Panc1 (cell line): Measurements from ENCODE around the gene GSC2. TPM values are rescaled to one million over a fixed set of nuclear protein-coding genes. Genes with fewer than 3 reads are reported as not detected.

Experiments
- ATAC-seq: fragments of 200-7000 bp; cut with Tn5 transposase; 2 replicates; pipeline ENCODE4 v1.9.1; 2020; ENCODE audit warnings: mild to moderate bottlenecking, moderate library complexity
- BruUV-seq: library from RNA; stranded (reverse); fragments of 400-500 nt; replicated peaks from 2 replicates; lab custom pipeline; 2021; lab: Mats Ljungman, UMichigan
- CTCF ChIA-PET: fragments of 300-600 bp; sonication (Branson Sonifier 250); formaldehyde crosslinking; loops from one replicate; lab custom pipeline; 2022; ENCODE audit warnings: antibody characterized with exemption; lab: Charles Lee
- POLR2A ChIA-PET: fragments of 300-600 bp; sonication (Branson Sonifier 250); formaldehyde crosslinking; loops from one replicate; lab custom pipeline; 2022; ENCODE audit warnings: antibody characterized with exemption; lab: Charles Lee
- DNase-seq: peaks from one replicate; pipeline ENCODE4 v3.0.0-alpha.2; 2010; ENCODE audit warnings: low read depth, low spot score
- H3K27ac ChIP-seq: 2 replicates; pipeline ENCODE4 v1.5.1; 2011; ENCODE audit warnings: mild to moderate bottlenecking, low read length, inconsistent platforms
- H3K27me3 ChIP-seq: fragments of 200-500 bp; sonication (Bioruptor generic); 2 replicates; pipeline ENCODE4 v1.6.0; 2014; ENCODE audit warnings: low read length, inconsistent platforms; ENCODE audit not compliant: control insufficient read depth, insufficient read depth
- H3K36me3 ChIP-seq: fragments of 200-500 bp; sonication (Bioruptor generic); 2 replicates; pipeline ENCODE4 v1.5.1; 2014; ENCODE audit warnings: inconsistent platforms, mild to moderate bottlenecking, low read length, moderate library complexity; ENCODE audit not compliant: control insufficient read depth, insufficient read depth
- H3K4me1 ChIP-seq: 2 replicates; pipeline ENCODE4 v1.5.1; 2011; ENCODE audit warnings: inconsistent platforms, mild to moderate bottlenecking, low read length, moderate library complexity; ENCODE audit not compliant: control insufficient read depth, insufficient read depth
- H3K4me3 ChIP-seq, 2 experiments: 2 replicates each; pipeline ENCODE4 v1.5.1; 2011 to 2012; ENCODE audit warnings: low read depth in 2 of 2, low read length in 2 of 2, mild to moderate bottlenecking in 2 of 2, inconsistent platforms in 1 of 2, moderate library complexity in 1 of 2
- H3K9me3 ChIP-seq: fragments of 200-500 bp; sonication (Bioruptor generic); 2 replicates; pipeline ENCODE4 v1.5.1; 2014; ENCODE audit warnings: low read depth, mild to moderate bottlenecking, inconsistent platforms, low read length, moderate library complexity; ENCODE audit not compliant: control insufficient read depth, insufficient read depth
- CTCF ChIP-seq: fragments of 450-650 bp; IDR thresholded peaks from 2 replicates; pipeline ENCODE4 v1.5.1; 2017; ENCODE audit warnings: mild to moderate bottlenecking
- POLR2AphosphoS5 ChIP-seq: IDR thresholded peaks from 2 replicates; pipeline ENCODE4 v1.6.1; 2012; ENCODE audit warnings: mild to moderate bottlenecking, low read depth, low read length, moderate library complexity
- SIN3A ChIP-seq: IDR thresholded peaks from 2 replicates; pipeline ENCODE4 v1.6.1; 2012; ENCODE audit warnings: low read depth, mild to moderate bottlenecking, low read length, moderate library complexity, borderline replicate concordance; ENCODE audit not compliant: insufficient read depth
- TCF7L2 ChIP-seq: IDR thresholded peaks from 2 replicates; pipeline ENCODE4 v1.6.1; 2011; ENCODE audit warnings: mild to moderate bottlenecking, low read depth, low read length, inconsistent platforms
- in situ Hi-C: cut with HindIII; loops from 2 replicates; pipeline ENCODE4 v1.10.0; 2016; ENCODE audit warnings: low sequenced_read_pairs, low pct_unique_long_range_greater_than_20kb
- intact Hi-C: fragments of 100-400 bp; cut with micrococcal nuclease; formaldehyde crosslinking; loops from one replicate; pipeline ENCODE4 v1.10.0; 2022; ENCODE audit not compliant: unreplicated experiment
- total RNA-seq: library from RNA; stranded (reverse); gene quantifications from one replicate; pipeline ENCODE4 v1.2.1, GENCODE V29; 2021; ENCODE audit not compliant: unreplicated experiment
- TF ChIP-seq, protein P1 (sequence below), 2 experiments: IDR thresholded peaks; 2 replicates each; pipeline ENCODE4 v1.6.1; 2011 to 2012; ENCODE audit warnings: low read depth in 2 of 2, control low read depth in 1 of 2, low read length in 1 of 2, mild to moderate bottlenecking in 1 of 2, moderate library complexity in 1 of 2; ENCODE audit not compliant: insufficient read depth in 1 of 2

GSC2 gene
- total RNA-seq, 1 experiment from 2014 or later, result 0.23 TPM

DNA sequence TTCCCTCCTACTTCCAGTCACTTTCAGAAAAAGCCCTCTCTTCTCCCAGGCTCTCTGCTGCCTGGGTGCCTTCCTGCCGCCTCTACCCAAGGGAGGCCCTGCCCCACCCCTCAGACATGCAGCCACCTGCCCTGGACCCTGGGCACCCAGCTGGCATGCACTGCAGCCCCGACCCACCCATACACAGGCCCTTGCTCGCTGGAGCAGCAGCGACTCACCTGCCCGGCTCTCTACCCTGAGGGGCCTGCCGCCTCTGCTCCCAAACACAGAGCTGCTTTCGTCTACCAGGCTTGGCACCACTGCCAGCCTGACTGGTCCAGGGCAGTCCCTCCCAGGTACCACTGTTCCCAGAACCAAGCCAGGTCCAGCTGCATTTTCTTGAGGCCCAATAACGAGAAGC lies 20.2 kb downstream of the GSC2 start:
- no peak overlapping the region for H3K4me3 ChIP-seq
- H3K27me3 ChIP-seq, result no peaks in the 10 kb centered on the region

DNA sequence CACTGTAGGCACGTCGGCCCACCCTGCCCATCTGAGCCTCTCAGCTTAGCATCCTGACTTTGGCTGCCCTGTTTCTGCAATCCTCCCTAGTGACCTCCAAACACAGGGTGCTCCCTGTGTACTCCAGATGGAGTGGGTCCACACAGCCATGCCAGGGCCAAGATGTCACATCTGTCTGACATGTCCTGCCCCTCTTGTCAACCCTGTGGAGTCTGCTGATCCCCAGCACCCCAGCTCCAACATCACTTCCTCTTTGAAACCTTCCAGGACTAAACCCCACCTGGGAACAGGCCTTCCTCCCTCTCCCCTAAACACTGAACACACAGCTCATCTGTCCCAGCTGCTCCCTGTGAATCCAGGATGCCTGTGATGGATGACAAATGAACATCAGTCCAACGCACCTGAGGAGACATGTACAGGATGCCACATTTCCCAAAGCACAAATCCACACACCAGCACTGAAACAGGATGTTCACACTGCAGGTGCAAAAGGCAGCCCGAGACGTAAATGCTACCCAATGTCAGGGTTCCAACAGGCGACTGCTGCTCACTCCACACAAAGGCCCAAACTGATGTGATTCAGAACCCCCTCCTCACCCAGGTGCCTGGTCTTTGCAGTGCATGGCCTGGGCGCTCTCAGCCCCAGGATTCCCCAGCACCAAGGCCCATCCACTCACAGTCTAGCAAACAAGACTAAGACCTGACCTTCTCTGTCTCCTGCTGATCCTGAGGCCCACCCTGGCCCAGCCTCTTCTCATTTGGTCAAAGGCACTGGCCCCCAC lies 21.0 kb downstream of the GSC2 start:
- BruUV-seq, result no TSS peak
- DNase-seq, result no peak
- Histone ChIP-seq H3K4me3 (no peak overlapping the region), H3K36me3 (no peaks in the 10 kb centered on the region), H3K4me1 (no peaks in the 10 kb centered on the region), H3K27me3 (no peaks in the 10 kb centered on the region), H3K9me3 (no peaks in the 10 kb centered on the region), H3K27ac (no peak overlapping the region)
- intact Hi-C loops (no loop called here), in situ Hi-C loops (no loop called here)
- no peak for TF ChIP-seq SIN3A
- TF ChIP-seq, protein P1, sequence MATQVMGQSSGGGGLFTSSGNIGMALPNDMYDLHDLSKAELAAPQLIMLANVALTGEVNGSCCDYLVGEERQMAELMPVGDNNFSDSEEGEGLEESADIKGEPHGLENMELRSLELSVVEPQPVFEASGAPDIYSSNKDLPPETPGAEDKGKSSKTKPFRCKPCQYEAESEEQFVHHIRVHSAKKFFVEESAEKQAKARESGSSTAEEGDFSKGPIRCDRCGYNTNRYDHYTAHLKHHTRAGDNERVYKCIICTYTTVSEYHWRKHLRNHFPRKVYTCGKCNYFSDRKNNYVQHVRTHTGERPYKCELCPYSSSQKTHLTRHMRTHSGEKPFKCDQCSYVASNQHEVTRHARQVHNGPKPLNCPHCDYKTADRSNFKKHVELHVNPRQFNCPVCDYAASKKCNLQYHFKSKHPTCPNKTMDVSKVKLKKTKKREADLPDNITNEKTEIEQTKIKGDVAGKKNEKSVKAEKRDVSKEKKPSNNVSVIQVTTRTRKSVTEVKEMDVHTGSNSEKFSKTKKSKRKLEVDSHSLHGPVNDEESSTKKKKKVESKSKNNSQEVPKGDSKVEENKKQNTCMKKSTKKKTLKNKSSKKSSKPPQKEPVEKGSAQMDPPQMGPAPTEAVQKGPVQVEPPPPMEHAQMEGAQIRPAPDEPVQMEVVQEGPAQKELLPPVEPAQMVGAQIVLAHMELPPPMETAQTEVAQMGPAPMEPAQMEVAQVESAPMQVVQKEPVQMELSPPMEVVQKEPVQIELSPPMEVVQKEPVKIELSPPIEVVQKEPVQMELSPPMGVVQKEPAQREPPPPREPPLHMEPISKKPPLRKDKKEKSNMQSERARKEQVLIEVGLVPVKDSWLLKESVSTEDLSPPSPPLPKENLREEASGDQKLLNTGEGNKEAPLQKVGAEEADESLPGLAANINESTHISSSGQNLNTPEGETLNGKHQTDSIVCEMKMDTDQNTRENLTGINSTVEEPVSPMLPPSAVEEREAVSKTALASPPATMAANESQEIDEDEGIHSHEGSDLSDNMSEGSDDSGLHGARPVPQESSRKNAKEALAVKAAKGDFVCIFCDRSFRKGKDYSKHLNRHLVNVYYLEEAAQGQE (IDR thresholded peaks at IDR 0.05; ENCODE audit: insufficient read depth in 1 of 2, low read depth in 2 of 2, low read length in 1 of 2), result no peak
- no peak for TF ChIP-seq TCF7L2
- TF ChIP-seq POLR2AphosphoS5, result no peak
- TF ChIP-seq CTCF, result no peak
- ATAC-seq, result no peak
- ChIA-PET POLR2A (no interaction called here), CTCF (no interaction called here)

More for the DNA sequence above, 20.2 kb downstream of the GSC2 start:
- intact Hi-C loops (no loop called here), in situ Hi-C loops (no loop called here)
- ChIA-PET CTCF (no interaction called here), POLR2A (no interaction called here)
- DNase-seq (no peak), ATAC-seq (no peak)
- Histone ChIP-seq H3K27ac (no peak overlapping the region), H3K36me3 (no peaks in the 10 kb centered on the region), H3K4me1 (no peaks in the 10 kb centered on the region), H3K9me3 (no peaks in the 10 kb centered on the region)
- BruUV-seq, result no TSS peak
- TF ChIP-seq POLR2AphosphoS5 (no peak), SIN3A (no peak), TCF7L2 (no peak), CTCF (no peak)
- TF ChIP-seq, protein P1 (IDR thresholded peaks at IDR 0.05; ENCODE audit: insufficient read depth in 1 of 2, low read depth in 2 of 2, low read length in 1 of 2), result no peak
